Inferior parietal cortex (tissue), 1 donor: ENCODE measurements around the gene DAZ1.
"Not testable (repeated sequence)": the region's sequence is repeated elsewhere in the genome, so short reads cannot be mapped to it uniquely, and the experiment has no call there.

Experiments used
- DNase-seq: peaks from one replicate; pipeline ENCODE4 v3.0.0-alpha.2; 2016; ENCODE audit errors: extremely low spot score

Gene DAZ1, protein sequence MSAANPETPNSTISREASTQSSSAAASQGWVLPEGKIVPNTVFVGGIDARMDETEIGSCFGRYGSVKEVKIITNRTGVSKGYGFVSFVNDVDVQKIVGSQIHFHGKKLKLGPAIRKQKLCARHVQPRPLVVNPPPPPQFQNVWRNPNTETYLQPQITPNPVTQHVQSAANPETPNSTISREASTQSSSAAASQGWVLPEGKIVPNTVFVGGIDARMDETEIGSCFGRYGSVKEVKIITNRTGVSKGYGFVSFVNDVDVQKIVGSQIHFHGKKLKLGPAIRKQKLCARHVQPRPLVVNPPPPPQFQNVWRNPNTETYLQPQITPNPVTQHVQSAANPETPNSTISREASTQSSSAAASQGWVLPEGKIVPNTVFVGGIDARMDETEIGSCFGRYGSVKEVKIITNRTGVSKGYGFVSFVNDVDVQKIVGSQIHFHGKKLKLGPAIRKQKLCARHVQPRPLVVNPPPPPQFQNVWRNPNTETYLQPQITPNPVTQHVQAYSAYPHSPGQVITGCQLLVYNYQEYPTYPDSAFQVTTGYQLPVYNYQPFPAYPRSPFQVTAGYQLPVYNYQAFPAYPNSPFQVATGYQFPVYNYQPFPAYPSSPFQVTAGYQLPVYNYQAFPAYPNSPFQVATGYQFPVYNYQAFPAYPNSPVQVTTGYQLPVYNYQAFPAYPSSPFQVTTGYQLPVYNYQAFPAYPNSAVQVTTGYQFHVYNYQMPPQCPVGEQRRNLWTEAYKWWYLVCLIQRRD

DNA sequence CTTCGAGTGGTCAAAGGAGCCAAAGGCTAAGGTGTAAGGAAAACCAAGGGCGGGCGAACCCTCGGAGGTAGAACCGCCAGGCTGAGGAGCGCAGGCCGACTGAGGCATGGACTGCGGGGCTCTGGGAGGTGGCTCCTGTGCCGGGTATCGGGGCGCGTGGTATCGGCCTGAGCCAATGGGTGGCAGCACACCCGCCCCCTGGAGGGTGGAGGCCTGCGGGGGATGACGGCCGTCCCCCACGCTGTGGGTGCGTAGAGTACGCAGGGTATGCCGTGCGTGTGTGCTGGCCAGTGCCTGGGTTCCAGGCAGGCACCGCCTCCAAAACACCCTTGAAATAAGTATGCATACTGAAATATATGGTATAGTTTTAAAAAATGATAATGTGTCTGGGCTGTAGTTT, at the start of gene DAZ1:
Gene DAZ1, minus strand, starts transcription at position 101 of the 400 bp plus-strand sequence. CDS start 208 bp downstream, outside the sequence.
- DNase-seq = not testable (repeated sequence)

GRCh38 chrY:23219233-23219632, 20.4 kb upstream of the DAZ1 start, which contains the start of gene DAZ2:
Gene DAZ2, plus strand, starts transcription at chrY:23219533. Its CDS starts 208 bp downstream, at chrY:23219741.
- DNase-seq = not testable (repeated sequence)

GRCh38 chrY:23210681-23211080, 11.9 kb upstream of the DAZ1 start:
- not testable (repeated sequence) for DNase-seq

GRCh38 chrY:23209802-23210495, 11.1 kb upstream of the DAZ1 start:
- DNase-seq = not testable (repeated sequence)

GRCh38 chrY:23207455-23207854, 8.6 kb upstream of the DAZ1 start:
- not testable (repeated sequence) for DNase-seq
